ENCODE data around the gene DDA1. TPM values are rescaled to one million over a fixed set of nuclear protein-coding genes. Genes with fewer than 3 reads are reported as not detected.
"Not testable (repeated sequence)": the region's sequence is repeated elsewhere in the genome, so short reads cannot be mapped to it uniquely, and the experiment has no call there.

The DDA1 gene
- total RNA-seq, 1 experiment from 2014 or later, result 28.2 TPM

DNA sequence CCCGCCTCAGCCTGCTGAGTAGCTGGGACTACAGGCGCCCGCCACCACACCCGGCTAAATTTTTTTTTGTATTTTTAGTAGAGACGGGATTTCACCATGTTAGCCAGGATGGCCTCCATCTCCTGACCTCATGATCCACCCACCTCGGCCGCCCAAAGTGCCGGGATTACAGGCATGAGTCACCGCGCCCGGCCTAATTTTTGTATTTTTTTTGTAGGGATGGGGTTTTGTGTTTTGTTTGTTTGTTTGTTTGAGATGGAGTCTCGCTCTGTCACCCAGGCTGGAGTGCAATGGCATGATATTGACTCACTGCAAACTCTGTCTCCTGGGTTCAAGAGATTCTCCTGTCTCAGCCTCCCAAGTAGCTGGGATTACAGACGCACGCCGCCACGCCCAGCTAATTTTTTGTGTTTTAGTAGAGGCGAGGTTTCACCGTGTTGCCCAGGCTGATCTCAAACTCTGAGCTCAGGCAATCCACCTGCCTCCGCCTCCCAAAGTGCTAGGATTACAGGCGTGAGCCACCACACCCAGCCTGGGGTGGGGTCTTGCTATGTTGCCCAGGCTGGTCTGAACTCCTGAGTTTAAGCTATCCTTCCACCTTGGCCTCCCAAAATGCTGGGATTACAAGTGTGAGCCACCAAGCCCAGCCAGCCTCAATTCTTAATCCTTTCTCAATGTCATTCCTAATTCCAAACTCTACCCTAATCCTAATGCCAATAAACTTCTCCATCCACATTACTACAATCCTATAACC, 54.7 kb downstream of the DDA1 start:
- DNase-seq (ENCODE audit: low spot score); in situ Hi-C loops (cut with HindIII; ENCODE audit: low sequenced_read_pairs): not testable (repeated sequence)

DNA sequence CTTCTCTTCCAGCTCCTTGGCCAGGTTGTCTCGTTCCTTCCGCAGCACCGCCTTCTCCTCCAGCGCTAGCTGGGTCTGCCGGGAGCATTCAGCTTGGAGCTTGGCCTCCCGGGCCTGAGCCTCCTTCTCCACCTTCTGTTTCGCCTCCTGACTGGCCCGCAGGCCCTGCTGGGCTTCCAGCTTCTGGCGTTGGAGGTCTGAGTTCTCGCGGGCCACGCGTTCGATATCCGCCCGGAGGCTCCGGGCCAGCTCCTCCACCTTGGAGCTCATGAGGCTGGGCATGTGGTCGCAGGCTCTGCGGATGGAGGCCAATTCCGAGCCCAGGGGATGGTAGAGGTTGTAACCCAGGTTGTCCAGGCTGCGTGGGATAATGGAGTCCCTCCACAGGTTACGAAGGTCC, 56.0 kb downstream of the DDA1 start:
- no peak for DNase-seq (ENCODE audit: low spot score)

GRCh38 chr19:17370026-17370587, 60.7 kb downstream of the DDA1 start:
- DNase-seq (ENCODE audit: low spot score), result no peak
- in situ Hi-C loops (cut with HindIII; ENCODE audit: low sequenced_read_pairs), result no loop called here

More for the DNA sequence above, 56.0 kb downstream of the DDA1 start:
- in situ Hi-C loops (cut with HindIII; ENCODE audit: low sequenced_read_pairs), result no loop called here

Other genes starting within 250 kb of the DDA1 start
- gene HAUS8, start 234.1 kb upstream of the DDA1 start, total RNA-seq (2014; rRNA removed; shearing (Covaris generic)), result 8.9 and 16.1 TPM in 2 replicates
- 22.0 and 24.4 TPM in 2 replicates for gene MYO9B, start 233.8 kb upstream of the DDA1 start, total RNA-seq (2014; rRNA removed; shearing (Covaris generic))
- 22.0 and 29.7 TPM in 2 replicates for gene USE1, start 94.2 kb upstream of the DDA1 start, total RNA-seq (2014; rRNA removed; shearing (Covaris generic))
- gene OCEL1, start 83.3 kb upstream of the DDA1 start, total RNA-seq (2014; rRNA removed; shearing (Covaris generic)), result 14.8 and 21.7 TPM in 2 replicates
- gene NR2F6, start 63.6 kb upstream of the DDA1 start, total RNA-seq (2014; rRNA removed; shearing (Covaris generic)), result 232 and 271 TPM in 2 replicates
- 0.41 and 4.9 TPM in 2 replicates for gene USHBP1, start 44.8 kb upstream of the DDA1 start, total RNA-seq (2014; rRNA removed; shearing (Covaris generic))
- gene BABAM1, start 42.1 kb upstream of the DDA1 start, total RNA-seq (2014; rRNA removed; shearing (Covaris generic)), result 166 and 237 TPM in 2 replicates
- gene ANKLE1, start 27.7 kb upstream of the DDA1 start, total RNA-seq (2014; rRNA removed; shearing (Covaris generic)), result 0.06 and 1.3 TPM in 2 replicates
- gene ABHD8, start 6.1 kb upstream of the DDA1 start, total RNA-seq (2014; rRNA removed; shearing (Covaris generic)), result 57.6 and 60.6 TPM in 2 replicates
- 19.0 and 25.4 TPM in 2 replicates for gene MRPL34, start 3.7 kb upstream of the DDA1 start, total RNA-seq (2014; rRNA removed; shearing (Covaris generic))
- gene ANO8, start 25.3 kb downstream of the DDA1 start, total RNA-seq (2014; rRNA removed; shearing (Covaris generic)), result 3.1 and 4.3 TPM in 2 replicates
- gene GTPBP3, start 28.0 kb downstream of the DDA1 start, total RNA-seq (2014; rRNA removed; shearing (Covaris generic)), result 35.0 and 41.1 TPM in 2 replicates
- not detected in 2 replicates for gene PLVAP, start 67.8 kb downstream of the DDA1 start, total RNA-seq (2014; rRNA removed; shearing (Covaris generic))
- gene CCDC194, start 84.6 kb downstream of the DDA1 start, total RNA-seq (2014; rRNA removed; shearing (Covaris generic)), result 0.71 and 1.8 TPM in 2 replicates
- gene BST2, start 96.1 kb downstream of the DDA1 start, total RNA-seq (2014; rRNA removed; shearing (Covaris generic)), result 174 and 187 TPM in 2 replicates
- gene MVB12A, start 110.5 kb downstream of the DDA1 start, total RNA-seq (2014; rRNA removed; shearing (Covaris generic)), result 76.7 and 112 TPM in 2 replicates
- gene TMEM221, start 139.1 kb downstream of the DDA1 start, total RNA-seq (2014; rRNA removed; shearing (Covaris generic)), result 0.49 and 1.6 TPM in 2 replicates
- gene NXNL1, start 151.4 kb downstream of the DDA1 start, total RNA-seq (2014; rRNA removed; shearing (Covaris generic)), result not detected in 2 replicates
- 9.5 and 10.3 TPM in 2 replicates for gene SLC27A1, start 161.0 kb downstream of the DDA1 start, total RNA-seq (2014; rRNA removed; shearing (Covaris generic))
- 111 and 141 TPM in 2 replicates for gene PGLS, start 202.1 kb downstream of the DDA1 start, total RNA-seq (2014; rRNA removed; shearing (Covaris generic))
- gene COLGALT1, start 246.1 kb downstream of the DDA1 start, total RNA-seq (2014; rRNA removed; shearing (Covaris generic)), result 73.2 and 75.4 TPM in 2 replicates

All from G401 (cell line).